Skin of body (tissue), 2 donors: Measurements from ENCODE around the gene PTPRK. TPM values are rescaled to one million over a fixed set of nuclear protein-coding genes. Genes with fewer than 3 reads are reported as not detected.
A peak's percentile ranks its signal among the peaks of the same experiment; 100 is the strongest.
"Not testable (repeated sequence)": the region's sequence is repeated elsewhere in the genome, so short reads cannot be mapped to it uniquely, and the experiment has no call there.

Experiments
- DNase-seq: peaks from one replicate; lab custom pipeline; 2025; lab: John Stamatoyannopoulos, UW
- total RNA-seq: library from RNA; depleted of rRNA; stranded (reverse); fragments of >200 nt; gene quantifications from one replicate; pipeline ENCODE4 v1.2.3, GENCODE V29; 2014

Gene PTPRK
- total RNA-seq, 1 donor from 2014 or later: 56.9 TPM

- no peak for DNase-seq
Observed at GRCh38 chr6:128032042-128032441, 488.4 kb downstream of the PTPRK start.

- DNase-seq: no peak
Observed at GRCh38 chr6:128029826-128030225, 490.6 kb downstream of the PTPRK start.

- DNase-seq: no peak
Observed at GRCh38 chr6:128028183-128028582, 492.2 kb downstream of the PTPRK start.

DNA sequence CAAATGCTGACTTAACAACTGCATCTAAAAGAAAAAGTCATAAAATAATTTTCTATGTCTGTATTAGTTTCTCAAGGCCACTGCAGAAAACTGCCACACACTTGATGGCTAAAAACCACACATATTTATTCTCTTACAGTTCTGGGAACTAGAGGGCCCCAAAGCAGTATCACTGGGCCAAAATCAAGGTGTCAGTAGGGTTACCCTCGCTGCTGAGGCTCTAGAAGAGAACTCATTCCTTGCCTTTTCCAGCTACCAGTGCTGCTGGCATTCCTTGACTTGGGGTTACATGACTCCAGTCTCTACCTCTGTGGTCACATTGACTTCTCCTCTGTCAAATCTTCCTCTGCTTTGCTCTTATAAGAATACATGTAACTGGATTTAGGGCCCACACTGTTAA, 494.9 kb downstream of the PTPRK start:
- no peak for DNase-seq

GRCh38 chr6:128024969-128025368, 495.4 kb downstream of the PTPRK start:
- peak; percentile 39 for DNase-seq

DNA sequence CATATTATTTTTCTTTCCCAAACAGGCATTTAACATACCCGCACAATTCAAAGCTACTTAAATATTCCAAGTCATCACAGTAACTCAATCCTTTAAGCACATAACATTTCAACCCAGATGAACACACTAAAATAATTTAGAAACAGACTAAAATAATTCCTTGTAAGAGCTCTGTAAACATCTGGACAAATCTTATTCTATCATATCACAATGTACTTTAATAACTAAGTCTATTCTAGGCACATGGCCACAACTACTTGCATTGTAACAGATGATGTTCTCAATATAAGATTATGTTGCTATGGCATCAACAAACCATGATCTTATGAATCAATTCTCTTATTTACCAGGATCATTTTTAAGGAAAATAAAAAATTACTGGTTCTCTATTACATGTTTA, 496.4 kb downstream of the PTPRK start:
- DNase-seq: peak; percentile 83

- DNase-seq: no peak
Observed at GRCh38 chr6:128018821-128019220, 501.6 kb downstream of the PTPRK start.

DNA sequence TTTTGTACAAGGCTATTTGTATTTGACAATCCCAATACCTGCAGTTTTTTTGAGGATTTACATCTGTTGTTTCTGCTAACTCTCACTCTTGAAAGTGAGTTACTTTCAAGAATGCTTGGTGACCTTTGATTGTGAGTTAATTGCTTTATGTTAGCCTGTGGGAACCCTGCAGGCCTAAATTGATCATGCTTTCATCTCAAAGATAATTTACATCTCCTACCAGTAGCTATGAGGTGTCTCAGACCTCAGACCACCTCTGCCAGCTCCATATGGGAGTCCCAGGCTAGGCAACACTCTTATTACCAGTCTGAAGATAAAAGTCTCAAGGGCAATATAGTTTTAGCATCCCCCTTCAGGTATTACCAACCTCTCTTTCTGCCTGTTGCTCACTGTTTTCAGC, 503.1 kb downstream of the PTPRK start:
- no peak for DNase-seq

- DNase-seq: no peak
Observed at GRCh38 chr6:128007658-128008057, 512.7 kb downstream of the PTPRK start.

DNA sequence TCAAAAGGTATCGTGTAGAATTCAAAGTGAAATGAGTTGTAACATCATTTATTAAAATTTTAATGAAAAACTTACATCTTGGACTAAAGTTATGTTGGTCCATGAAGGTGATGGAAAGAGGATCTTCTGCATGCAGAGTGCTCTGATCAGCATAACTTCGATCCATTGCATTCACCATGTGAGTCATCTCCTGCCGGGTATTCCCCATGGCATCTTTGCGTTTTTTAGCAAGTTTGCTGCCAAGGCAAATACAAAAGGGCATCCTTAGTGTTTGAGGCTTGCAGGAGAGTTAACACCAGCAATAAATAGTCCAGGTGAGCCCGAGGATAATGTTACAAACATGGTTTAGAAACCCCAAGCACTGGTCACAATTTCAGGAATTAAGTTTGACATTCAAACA, 515.4 kb downstream of the PTPRK start:
- no peak for DNase-seq

DNA sequence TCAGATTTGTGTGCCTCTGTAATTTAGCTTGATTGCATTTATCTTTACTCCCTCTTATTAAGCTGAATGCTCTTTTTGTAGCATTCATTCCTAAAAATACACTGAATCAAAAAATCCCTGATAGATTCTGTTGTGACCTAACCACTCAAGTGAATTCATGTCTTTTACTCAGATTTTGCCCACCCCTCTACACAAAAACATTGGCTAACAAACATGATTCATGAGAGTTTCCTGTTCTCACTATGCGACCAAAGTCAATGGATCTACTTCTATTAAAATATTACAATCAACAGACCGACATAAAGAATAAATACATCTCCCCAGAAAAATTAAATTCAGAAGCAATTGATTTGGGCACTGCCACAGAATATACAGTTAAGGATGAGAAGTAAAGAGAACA, 520.0 kb downstream of the PTPRK start:
- no peak for DNase-seq

DNA sequence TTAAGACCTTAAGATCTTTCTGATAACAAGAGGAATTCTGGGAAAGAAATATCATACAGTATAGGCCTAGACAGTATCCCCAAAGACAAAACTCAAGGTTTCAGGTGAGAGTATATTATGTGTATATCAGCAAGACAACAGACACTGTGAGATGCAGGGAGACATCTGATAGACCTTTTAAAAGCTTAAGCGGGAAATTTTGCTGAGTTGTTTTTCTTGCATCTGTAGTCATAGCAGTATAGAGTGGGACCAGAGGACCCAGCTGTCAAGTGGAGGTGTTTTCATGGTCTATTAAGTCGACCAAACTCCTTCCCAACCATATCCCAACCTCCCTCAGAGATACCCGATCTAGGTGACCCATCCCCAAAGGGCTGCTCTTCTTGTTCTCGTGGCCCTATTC, 521.4 kb downstream of the PTPRK start:
- DNase-seq: no peak

- DNase-seq: no peak
Observed at GRCh38 chr6:127997496-127998164, 522.8 kb downstream of the PTPRK start.

DNA sequence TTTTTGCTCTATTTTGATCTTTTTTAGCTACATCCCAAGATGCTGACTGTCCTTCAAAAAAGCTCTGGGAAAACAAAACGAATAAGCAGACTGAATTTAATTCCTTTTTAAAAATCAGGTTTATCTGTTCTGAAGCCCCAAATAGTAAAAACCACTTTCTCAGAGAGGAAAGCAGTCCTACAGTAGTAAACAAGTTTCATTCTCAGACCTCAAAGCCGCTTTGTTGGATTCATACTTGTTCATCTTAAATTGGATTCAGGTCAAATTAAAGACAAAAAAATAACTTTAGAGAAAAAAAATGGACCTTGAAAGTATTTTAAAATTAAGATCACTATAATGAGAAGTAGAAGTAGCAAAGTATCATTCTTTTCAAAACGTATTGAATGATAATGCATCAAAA, 523.5 kb downstream of the PTPRK start:
- no peak for DNase-seq

DNA sequence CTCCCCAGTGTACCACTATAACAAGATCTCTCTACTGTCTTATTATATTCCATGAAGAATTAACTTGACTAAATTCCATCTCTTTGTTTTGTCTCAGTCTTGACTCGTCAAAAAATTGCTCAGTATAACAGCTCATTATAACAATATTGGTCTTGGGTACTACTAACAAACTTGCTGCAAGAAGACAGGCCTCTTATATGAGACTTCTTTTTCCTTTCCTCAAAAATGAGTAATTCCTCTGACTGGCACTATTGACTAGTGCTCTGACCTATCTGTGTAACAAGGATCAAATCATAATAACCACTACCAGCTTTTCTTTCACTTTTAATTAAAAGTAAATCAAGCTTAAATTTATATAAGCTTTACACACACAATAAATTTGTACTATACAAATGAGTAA, 528.3 kb downstream of the PTPRK start:
- DNase-seq: no peak

DNA sequence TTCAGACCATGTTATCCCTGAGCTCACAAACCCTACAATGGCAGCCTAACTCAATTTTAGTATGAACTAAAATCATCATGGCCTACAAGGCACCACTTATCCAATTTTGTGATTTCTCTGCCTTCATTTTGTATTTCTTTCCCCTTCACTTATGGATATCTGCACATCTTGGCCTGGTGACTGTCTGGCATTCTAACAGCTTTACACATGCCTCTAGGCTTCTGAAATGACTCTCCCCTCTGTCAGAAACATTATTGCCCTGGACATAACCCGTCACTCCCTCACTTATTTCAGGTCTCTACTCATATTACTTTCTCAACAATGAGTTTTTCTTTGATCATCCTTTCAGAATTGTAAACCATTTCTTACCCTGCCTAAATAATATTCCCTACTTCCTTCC, 530.3 kb downstream of the PTPRK start:
- DNase-seq: no peak

DNA sequence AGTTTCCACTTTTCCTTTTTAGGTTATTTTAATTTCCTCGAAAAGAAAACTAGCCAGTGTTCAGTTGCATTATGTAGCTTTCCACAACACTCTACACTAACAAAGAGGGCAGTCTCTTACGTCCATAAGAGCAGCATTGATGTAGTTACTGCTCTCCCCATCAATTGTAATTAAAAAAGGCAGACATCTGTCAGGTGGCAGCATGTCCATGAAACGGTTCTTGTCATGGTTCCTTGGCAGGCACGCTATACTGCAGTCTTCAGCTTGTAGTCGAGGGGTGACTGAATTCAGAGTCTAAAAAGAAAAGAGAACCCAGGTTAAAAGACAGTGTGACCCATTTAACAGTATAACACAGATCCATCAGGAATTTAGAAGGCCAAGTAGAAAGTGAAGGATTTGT, 539.4 kb downstream of the PTPRK start:
- DNase-seq: no peak

DNA sequence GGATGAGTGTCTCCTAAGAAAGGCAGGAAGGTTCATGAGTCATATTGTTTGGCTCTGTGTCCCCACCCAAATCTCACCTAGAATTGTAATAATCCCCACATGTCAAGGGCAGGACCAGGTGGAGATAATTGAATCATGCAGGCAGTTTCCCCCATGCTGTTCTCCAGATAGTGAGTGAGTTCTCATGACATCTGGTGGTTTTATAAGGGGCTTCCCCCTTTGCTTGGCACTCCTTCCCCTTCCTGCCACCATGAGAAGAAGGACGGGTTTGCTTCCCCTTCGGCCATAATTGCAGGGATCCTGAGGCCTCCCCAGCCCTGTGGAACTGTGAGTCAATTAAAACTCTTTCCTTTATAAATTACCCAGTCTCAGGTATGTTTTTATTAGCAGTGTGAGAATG, 542.2 kb downstream of the PTPRK start:
- DNase-seq: not testable (repeated sequence)

DNA sequence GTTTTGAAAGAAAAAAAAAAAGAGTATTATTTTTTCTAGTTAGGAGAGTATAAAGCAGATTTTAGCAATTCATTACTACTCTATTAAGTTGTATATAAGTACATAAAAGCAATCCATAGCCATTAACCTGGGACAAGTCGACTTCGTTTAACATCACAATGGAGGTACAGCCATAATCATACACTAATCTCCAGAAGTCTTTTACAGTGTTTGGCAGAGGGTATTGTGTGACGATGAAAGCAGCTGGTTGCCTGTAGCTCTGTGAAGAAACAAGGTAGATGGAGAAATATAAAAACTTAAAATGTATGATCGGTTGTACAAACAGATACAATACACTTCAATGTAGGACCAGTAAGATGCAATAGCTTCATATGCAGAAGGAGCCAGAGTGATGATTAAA, 543.6 kb downstream of the PTPRK start:
- no peak for DNase-seq

- no peak for DNase-seq
Observed at GRCh38 chr6:127976111-127976510, 544.3 kb downstream of the PTPRK start.

DNA sequence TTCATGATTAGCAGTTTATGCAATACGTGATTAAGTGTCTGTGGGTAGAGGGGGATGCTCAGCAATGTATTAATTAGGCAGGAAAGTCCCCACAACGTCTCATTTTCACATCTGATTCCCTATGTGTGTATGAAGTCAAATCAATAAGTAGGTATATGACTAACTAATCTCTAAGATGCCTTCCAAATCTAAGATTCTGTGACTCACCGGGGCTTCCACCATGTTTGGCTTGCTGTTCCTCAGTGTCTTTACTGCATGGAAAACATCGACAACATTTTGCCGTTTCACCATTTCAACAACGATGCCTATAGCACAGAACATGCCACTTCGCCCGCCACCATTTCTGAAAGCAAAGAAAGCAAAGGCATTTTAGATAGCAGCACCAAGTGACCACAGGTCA, 547.6 kb downstream of the PTPRK start:
- no peak for DNase-seq

DNA sequence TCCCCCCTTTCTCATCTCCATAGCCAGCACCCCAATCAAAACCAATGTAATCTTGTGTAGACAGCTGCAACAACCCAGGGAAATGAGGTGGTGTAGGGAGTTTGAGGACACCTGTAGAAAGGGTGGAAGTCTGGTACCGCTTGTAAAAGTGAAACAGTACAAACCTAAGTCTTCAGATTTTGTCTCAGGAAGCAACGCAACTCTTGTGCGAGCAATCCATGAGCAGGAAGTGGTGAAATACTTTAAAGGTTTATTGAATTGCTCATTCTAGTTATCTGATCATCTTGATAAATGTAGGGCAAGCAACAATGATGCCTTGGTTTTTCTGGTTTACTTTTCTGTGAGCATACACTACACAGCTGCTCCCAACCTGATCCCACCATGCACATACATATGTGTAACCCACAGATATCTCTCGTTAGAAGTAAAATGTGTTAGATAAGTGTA, 548.4 kb downstream of the PTPRK start:
- DNase-seq: no peak

DNA sequence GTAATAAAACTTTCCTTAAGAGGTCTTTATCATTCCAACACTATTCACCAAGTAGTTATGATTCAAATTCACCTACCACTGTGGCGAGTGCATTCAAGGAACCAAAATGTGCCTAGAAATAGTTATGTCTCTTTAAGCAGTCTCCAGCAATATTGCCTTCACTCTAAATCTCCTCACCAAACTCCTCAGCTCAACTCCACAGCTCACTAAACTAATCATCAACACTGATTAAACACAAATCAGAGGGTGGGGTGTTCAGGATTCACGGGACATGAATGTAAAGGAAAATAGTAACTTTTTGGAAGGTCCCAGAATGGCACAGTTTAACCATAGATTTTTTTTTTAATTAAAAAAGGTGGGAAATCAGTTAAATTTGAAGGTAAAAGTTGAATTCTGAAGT, 549.0 kb downstream of the PTPRK start:
- DNase-seq: no peak

GRCh38 chr6:127969701-127970100, 550.7 kb downstream of the PTPRK start:
- DNase-seq: no peak
